HG02970 (cell line): ENCODE data around the gene KIAA1958.
"Not testable (repeated sequence)": the region's sequence is repeated elsewhere in the genome, so short reads cannot be mapped to it uniquely, and the experiment has no call there.

ENCODE experiments used
- ATAC-seq: cut with Tn5 transposase; IDR thresholded peaks from one replicate; pipeline ENCODE4 v1.9.1; 2021; ENCODE audit warnings: mild to moderate bottlenecking, moderate library complexity, moderate number of reproducible peaks; ENCODE audit not compliant: unreplicated experiment, low FRiP score

Gene KIAA1958

GRCh38 chr9:112586599-112587155 is 100.0 kb downstream of the KIAA1958 start:
- ATAC-seq: no peak

DNA sequence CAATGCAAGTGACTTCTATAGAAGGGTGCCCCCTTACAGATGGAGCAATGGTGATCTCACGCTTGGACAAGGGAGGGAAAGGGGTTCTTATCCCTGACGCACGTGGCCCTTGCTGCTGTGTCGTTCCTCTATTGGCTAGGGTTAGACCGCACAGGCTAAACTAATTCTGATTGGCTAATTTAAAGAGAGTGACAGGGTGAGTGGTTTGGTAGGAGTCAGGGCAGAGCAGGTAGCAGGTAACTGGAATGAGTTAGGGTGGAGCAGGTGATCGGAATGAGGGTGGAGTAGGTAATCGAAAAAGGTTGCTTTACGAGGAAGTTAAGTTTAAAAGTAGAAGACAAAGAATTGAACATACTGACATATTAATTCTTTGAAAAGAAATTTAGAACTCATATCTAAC is 105.2 kb downstream of the KIAA1958 start:
- ATAC-seq: not testable (repeated sequence)

- ATAC-seq: no peak
These were observed 113.1 kb downstream of the KIAA1958 start for GRCh38 chr9:112599732-112600131.

DNA sequence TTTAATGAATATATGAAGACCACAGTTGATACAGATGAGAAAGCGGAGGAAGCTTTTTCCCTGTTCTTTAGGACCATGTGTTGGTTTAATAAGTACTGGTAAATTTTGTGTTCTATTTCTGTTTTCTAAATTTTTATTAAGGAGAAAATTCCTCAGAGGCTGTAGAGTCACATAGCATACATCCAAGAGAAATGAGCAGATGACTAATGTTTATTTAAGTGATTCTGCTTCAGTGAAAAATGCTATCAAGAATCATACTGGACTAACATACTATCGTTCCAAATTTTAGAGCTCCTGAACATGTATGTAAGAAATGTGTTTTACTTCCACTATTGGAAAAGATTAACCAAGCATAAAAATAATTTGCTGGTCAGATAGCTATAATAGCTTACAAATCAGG is 115.0 kb downstream of the KIAA1958 start:
- no peak for ATAC-seq

- no peak for ATAC-seq
These were observed 118.2 kb downstream of the KIAA1958 start for GRCh38 chr9:112604790-112605189.

- ATAC-seq: peak; percentile 80
These were observed 118.9 kb downstream of the KIAA1958 start for GRCh38 chr9:112605518-112605917.

DNA sequence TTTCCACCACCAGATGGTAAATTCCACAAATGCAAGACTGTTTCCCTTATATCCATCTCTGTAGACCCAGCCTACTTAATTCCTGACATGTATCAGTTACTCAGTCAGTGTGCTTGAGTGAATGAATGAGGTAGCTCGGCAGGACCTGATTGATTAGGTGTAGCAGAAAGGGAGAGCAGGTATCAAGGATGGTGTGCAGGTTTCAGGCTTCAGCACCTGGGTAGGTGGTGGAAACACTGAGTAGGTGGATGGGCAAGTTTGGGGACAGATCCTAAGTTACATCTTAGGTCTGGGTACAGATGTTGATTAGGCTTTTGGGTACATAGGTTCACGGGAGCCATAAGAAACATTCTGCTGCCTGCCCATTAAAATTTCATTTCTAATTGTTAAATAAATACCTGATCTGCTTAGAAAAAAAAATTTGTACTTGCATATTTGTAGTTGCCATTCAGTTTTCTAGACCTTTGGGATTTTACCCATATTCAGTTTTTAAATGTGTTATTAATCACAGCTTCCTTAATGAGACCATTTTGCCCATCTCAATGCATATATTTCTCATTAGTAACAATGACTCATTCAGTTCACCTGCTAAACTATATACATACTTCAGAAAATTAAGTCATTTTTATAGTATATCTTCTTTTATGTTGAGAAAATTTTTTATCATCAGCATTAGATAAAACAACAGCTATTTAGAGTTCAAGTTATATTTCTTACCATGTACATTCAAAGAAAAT is 119.5 kb downstream of the KIAA1958 start:
- ATAC-seq: no peak

DNA sequence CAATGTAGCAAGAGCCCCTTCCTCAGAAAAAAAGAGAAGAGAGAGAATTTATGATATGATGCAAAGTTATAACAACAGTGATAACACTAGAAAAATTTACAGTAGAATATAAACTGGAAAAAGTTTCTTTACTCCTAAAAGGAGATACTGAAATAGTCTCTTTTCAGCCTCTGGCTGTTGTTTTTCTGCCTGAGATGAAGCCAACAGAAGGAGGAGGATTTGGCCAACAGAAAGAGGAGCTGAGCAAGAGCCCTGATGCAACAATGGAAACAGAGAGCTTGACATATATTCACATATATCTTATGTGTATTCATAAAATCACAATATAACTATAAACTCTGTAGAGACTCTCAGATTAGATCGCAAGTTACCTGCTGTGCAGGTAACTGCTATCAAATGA is 122.2 kb downstream of the KIAA1958 start:
- ATAC-seq: no peak

- no peak for ATAC-seq
These were observed 129.1 kb downstream of the KIAA1958 start for GRCh38 chr9:112615584-112616266.

GRCh38 chr9:112617371-112617770 is 130.7 kb downstream of the KIAA1958 start:
- ATAC-seq: no peak

- ATAC-seq: no peak
These were observed 131.9 kb downstream of the KIAA1958 start for GRCh38 chr9:112618385-112619009.

- no peak for ATAC-seq
These were observed 133.8 kb downstream of the KIAA1958 start for GRCh38 chr9:112620388-112620787.

GRCh38 chr9:112621018-112621655 is 134.5 kb downstream of the KIAA1958 start:
- no peak for ATAC-seq

DNA sequence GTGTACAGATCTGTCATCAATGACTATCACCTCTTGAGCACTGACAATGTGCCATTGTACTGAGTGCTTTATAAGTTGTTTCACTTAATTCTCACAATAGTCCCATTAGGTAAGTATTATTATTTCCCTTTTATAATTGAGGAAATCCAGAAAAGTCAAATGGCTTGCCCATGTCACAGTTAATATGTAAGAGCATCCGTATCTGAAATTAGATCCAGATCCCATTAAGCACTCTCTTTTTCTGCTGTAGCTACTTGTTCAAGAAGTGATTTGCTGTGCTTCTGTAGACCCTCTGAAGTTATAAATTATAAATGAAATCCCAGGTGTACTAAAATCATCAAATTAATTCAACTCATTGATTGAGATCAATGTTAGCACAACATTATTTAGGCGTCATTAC is 136.6 kb downstream of the KIAA1958 start:
- no peak for ATAC-seq

DNA sequence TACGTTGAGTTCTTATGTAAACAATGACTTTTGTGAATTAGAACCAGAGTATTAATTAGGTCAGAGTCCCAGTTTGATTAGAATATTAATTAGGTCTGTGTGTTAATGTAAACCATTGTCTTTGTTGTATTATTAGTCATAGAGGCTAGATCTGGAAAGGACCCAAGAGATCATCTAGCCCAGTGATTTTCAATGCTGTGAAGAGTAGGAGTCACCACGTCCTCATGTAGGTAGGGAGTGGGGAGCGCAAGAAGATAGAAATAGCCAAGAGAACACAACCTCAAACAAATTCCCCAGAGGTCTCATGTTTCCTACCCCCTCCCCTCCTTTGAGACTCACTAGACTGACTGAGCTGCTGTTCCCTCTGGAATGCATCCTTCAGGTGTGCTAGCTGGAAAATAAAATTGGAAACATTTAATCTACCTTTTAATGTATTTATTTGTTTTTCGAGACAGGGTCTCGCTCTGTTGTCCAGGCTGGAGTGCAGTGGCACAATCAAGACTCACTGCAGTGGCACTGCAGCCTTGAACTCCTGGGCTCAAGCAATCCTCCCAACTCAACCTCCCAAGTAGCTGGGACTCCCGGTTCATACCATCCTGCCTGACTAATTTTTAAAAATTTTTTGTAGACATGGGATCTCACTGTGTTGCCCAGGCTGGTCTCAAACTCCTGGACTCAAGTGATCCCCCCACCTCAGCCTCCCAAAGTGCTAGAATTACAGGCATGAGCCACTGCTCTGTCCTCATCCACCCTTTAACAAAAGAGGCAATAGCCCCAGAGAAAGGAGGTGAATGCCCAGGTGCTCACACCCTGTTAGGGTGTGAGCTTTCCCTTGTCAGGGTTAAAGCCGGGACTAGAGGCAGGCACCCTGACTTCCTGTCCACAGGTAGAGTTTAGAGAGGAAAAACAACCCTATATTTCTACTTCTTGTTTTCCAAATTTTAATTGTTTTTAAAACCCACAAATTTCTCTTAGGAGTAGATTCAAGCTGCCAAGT is 138.4 kb downstream of the KIAA1958 start:
- ATAC-seq: no peak

DNA sequence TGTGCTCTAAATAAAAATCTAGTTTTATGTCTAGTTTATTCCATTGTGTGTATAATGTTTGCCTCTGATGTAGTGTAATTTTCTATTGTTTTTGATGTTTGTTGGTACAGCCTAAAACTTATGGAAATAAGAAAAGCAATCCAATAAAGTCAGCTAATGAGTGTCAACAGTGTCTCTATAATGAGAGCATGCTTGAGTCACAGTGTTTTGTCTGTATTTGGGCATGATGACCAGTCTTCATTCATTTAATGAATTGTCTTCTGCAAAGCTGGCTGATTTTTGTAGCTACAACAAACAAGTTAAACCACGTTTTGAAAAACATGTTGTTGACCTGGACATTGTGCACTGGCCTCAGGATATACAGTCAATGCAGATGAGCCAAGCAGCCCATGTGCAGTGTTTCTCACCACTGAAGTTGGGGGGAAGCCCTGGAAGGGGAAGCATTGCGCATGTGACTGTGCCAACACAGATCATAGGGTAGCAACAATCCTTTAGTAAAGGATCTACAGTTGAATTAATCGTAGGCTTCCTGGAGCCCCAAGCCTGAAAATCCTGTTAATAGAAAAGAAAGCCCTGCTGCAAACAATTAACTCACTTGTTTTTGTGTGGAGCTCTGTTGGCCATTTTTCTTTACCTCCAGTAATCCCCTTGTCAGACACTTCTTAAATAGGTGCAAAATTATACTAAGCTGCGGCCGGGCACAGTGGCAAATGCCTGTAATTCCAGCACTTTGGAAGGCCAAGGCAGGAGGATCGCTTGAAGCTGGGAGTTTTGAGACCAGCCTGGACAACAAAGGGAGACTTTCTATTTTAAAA is 143.3 kb downstream of the KIAA1958 start:
- ATAC-seq: no peak

DNA sequence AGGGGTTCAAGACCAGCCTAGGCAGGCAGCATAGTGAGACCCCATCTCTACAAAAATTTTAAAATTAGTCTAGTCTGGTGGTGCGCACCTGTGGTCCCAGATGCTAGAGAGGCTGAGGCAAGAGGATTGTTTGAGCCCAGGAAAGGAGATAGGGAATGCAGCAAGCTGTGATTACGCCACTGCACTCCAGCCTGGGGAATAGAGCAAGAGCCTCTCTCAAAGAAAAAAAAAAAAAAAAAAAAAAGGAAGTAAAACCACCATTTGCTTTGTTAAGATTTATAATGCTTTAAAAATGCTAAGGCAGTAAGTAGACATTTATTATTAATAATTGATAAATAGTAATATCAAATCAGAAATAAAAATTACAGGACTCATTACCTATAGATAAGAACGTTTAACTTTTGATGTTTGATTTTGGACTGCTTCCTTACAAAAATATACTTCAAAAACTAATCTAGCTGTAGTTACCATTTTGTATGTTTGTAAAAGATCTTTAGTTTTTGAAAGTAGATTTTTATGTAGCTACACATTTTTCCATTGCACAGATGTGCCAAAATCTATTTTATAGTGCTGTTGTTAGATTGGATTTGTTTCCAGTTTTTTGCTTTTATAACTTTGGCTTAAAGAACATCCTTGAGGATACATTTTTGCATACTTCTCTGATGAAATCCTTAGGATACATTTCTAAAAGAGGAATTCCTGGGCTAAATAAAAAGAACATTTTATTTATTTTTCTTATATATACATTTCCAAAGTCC is 144.9 kb downstream of the KIAA1958 start:
- ATAC-seq: no peak

DNA sequence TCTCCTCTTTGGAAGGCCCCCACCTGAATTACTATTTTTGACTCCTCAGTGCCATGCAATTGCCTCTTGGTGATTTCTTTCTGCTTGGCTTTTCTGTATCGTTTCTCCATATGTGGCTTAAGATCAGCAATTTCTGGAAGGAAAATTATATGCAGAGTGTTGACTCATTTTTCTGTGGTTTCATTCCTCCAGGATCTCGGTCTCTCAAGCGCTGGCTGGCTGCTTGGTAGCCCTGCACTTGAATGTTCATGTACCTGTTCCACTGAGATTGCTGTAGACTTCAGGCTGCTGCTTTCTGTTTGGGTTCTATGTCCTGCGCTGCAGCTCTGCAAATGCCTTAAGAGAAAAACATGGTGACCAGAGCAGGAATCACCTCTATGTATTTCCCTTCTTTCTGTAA is 153.7 kb downstream of the KIAA1958 start:
- ATAC-seq: no peak
